Measurements from ENCODE around the gene XAB2.
"Not testable (repeated sequence)": the region's sequence is repeated elsewhere in the genome, so short reads cannot be mapped to it uniquely, and the experiment has no call there.

XAB2 gene

DNA sequence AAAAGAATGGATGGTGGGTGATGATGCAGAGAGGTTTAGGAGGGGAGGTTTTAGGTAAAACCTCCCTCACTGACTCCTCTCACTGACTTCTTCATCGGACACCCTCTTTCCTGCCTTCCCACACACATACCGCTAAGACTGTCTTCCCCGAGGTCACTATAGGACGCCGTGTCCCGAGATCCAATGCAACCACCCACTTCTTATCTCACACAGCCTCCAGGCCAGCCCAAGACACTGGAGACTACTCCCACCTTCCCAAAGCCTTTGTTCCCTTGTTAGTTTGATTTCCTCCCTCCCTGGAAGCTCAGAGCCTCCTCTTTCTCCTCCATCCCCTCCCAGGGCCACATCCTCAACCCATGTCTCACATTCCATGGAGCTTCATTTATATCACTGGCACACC, 50.2 kb downstream of the XAB2 start:
- no peaks in the 10 kb centered on the region for H3K9me3 ChIP-seq (ENCODE audit: insufficient read depth, low read depth, low read length)
- no peaks in the 10 kb centered on the region for H3K36me3 ChIP-seq (ENCODE audit: insufficient read depth, low read depth, low read length)
- no peak overlapping the region for H3K4me3 ChIP-seq (ENCODE audit: low read length)
- H3K9ac ChIP-seq (ENCODE audit: low read depth, low read length), result no peak overlapping the region
- H3K27me3 ChIP-seq (ENCODE audit: insufficient read depth, low read length), result peaks cover 9% of the 10 kb centered on the region; the same call in 1 of the 2 replicates
- H3K27ac ChIP-seq (ENCODE audit: low read length), result no peak overlapping the region
- H3K4me1 ChIP-seq (ENCODE audit: insufficient read depth, low read length), result no peaks in the 10 kb centered on the region

DNA sequence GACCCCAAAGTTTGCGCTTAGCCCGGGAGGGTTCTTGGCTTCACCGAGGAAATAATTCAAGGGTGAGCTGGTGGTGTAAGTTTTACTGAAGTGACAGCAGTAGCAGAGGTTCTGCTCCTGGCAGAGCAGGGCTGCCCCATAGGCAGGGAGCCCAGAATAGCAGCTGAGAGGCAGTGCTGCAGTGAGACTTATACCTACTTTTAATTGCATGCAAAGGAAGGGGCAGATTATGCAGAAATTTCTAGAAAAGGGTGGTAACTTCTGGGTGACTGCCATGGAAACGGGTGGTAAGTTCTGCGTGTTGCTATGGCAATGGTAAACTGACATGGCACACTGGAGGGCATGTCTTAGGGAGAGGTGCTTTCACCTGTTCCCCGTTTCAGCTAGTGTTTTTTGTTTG, 51.2 kb downstream of the XAB2 start:
- Histone ChIP-seq H3K9me3 (ENCODE audit: insufficient read depth, low read depth, low read length) (no peaks in the 10 kb centered on the region), H3K36me3 (ENCODE audit: insufficient read depth, low read depth, low read length) (no peaks in the 10 kb centered on the region), H3K4me1 (ENCODE audit: insufficient read depth, low read length) (no peaks in the 10 kb centered on the region), H3K27me3 (ENCODE audit: insufficient read depth, low read length) (peaks cover 9% of the 10 kb centered on the region; the same call in 1 of the 2 replicates), H3K4me3 (ENCODE audit: low read length) (no peak overlapping the region), H3K9ac (ENCODE audit: low read depth, low read length) (no peak overlapping the region), H3K27ac (ENCODE audit: low read length) (no peak overlapping the region)

DNA sequence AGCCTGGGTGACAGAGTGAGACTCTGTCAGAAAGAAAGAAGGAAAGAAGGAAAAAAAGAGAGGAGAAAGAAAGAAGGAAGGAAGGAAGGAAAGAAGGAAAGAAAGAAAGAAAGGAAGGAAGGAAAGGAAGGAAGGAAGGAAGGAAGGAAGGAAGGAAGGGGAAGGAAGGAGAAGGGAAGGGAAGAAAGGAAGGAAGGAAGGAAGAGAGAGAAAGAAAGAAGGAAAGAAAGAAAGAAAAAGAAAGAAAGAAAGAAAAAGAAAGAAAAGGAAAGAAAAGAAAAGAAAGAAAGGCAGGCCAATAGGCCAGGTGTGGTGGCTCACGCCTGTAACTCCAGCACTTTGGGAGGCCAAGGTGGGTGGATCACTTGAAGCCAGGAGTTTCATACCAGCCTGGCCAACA, 51.9 kb downstream of the XAB2 start:
- H3K9me3 ChIP-seq (ENCODE audit: insufficient read depth, low read depth, low read length); H3K9ac ChIP-seq (ENCODE audit: low read depth, low read length); H3K36me3 ChIP-seq (ENCODE audit: insufficient read depth, low read depth, low read length); H3K4me3 ChIP-seq (ENCODE audit: low read length); H3K27me3 ChIP-seq (ENCODE audit: insufficient read depth, low read length); H3K4me1 ChIP-seq (ENCODE audit: insufficient read depth, low read length); H3K27ac ChIP-seq (ENCODE audit: low read length): not testable (repeated sequence)

DNA sequence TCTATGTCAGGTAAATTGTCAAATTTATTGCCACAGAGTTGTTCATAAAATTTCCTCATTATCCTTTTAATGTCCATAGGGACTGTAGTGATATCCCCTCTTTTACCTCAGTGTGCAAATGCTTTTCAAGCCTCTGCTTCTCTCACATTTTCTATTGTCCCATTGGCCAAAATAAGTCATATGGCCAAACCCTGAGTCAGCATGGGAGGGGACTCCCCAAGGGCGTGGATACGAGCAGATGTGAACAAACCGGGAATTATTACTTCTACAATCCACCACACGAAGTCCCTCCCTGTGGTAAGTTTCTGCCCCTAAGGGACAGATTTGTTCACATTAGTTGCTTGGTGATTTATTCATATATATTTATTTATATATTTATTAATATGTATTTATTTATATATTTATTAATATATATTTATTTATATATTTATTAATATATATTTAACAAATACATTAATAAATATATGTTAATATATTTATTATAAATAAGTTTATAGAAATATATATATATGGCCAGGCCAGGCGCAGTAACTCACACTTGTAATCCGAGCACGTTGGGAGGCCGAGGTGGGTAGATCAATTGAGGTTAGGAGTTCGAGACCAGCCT, 53.8 kb downstream of the XAB2 start:
- no peaks in the 10 kb centered on the region for H3K4me1 ChIP-seq (ENCODE audit: insufficient read depth, low read length)
- no peak overlapping the region for H3K4me3 ChIP-seq (ENCODE audit: low read length)
- no peaks in the 10 kb centered on the region for H3K36me3 ChIP-seq (ENCODE audit: insufficient read depth, low read depth, low read length)
- H3K9ac ChIP-seq (ENCODE audit: low read depth, low read length), result no peak overlapping the region
- no peaks in the 10 kb centered on the region for H3K9me3 ChIP-seq (ENCODE audit: insufficient read depth, low read depth, low read length)
- H3K27me3 ChIP-seq (ENCODE audit: insufficient read depth, low read length), result peaks cover 5% of the 10 kb centered on the region; the same call in 1 of the 2 replicates
- no peak overlapping the region for H3K27ac ChIP-seq (ENCODE audit: low read length)

DNA sequence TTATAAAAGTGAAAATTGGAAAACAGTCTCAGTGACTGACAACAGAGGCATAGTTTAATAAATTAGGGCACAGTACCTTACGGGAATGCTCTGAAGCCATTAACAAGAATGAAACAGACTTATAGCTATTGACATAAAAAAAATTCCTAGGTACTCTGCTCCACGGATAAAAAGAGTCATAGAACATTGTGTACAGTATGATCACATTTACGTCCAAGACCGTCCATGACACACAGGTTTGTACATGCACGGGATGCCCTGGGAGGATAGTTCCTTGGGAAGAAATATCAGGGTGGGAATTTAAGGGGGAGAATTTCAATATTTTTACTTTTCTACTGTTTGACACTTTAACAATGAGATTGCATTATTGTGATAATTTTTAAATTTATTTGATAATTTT, 58.6 kb downstream of the XAB2 start:
- no peaks in the 10 kb centered on the region for H3K36me3 ChIP-seq (ENCODE audit: insufficient read depth, low read depth, low read length)
- no peak overlapping the region for H3K27ac ChIP-seq (ENCODE audit: low read length)
- no peak overlapping the region for H3K9ac ChIP-seq (ENCODE audit: low read depth, low read length)
- H3K27me3 ChIP-seq (ENCODE audit: insufficient read depth, low read length), result no peaks in the 10 kb centered on the region
- H3K4me3 ChIP-seq (ENCODE audit: low read length), result no peak overlapping the region
- no peaks in the 10 kb centered on the region for H3K9me3 ChIP-seq (ENCODE audit: insufficient read depth, low read depth, low read length)
- H3K4me1 ChIP-seq (ENCODE audit: insufficient read depth, low read length), result no peaks in the 10 kb centered on the region

Data from iPS-20b (cell line).